Endothelial cell (in vitro differentiated cells): ENCODE data around the gene ZMYM2. TPM values are rescaled to one million over a fixed set of nuclear protein-coding genes. Genes with fewer than 3 reads are reported as not detected.

Experiments
- DNase-seq: peaks from one replicate; pipeline ENCODE4 v3.0.0; 2021; ENCODE audit warnings: low spot score
- H3K27ac Mint-ChIP-seq: one replicate; pipeline ENCODE4 v1.8.0; 2021; ENCODE audit warnings: mixed read lengths, inconsistent platforms; ENCODE audit not compliant: unreplicated experiment
- H3K27me3 Mint-ChIP-seq: one replicate; pipeline ENCODE4 v1.8.0; 2021; ENCODE audit warnings: mild to moderate bottlenecking, moderate library complexity, mixed read lengths, inconsistent platforms; ENCODE audit not compliant: unreplicated experiment
- H3K36me3 Mint-ChIP-seq: one replicate; pipeline ENCODE4 v1.8.0; 2021; ENCODE audit warnings: mild to moderate bottlenecking, low read depth, mixed read lengths, inconsistent platforms; ENCODE audit not compliant: unreplicated experiment
- H3K4me1 Mint-ChIP-seq: one replicate; pipeline ENCODE4 v1.8.0; 2021; ENCODE audit warnings: mild to moderate bottlenecking, mixed read lengths, inconsistent platforms; ENCODE audit not compliant: unreplicated experiment
- H3K4me3 Mint-ChIP-seq: one replicate; pipeline ENCODE4 v1.8.0; 2021; ENCODE audit warnings: mild to moderate bottlenecking, mixed read lengths, inconsistent platforms; ENCODE audit not compliant: unreplicated experiment
- H3K9me3 Mint-ChIP-seq: one replicate; pipeline ENCODE4 v1.8.0; 2021; ENCODE audit warnings: mixed read lengths, inconsistent platforms; ENCODE audit not compliant: unreplicated experiment
- total RNA-seq: library from RNA; stranded (reverse); fragmentation: NEBNext Ultra II Directional; extraction: Animal tissue kit (Norgen Biotek cat#: 25700); gene quantifications from one replicate; pipeline ENCODE4 v1.2.1, GENCODE V29; 2021; ENCODE audit not compliant: unreplicated experiment
- TF ChIP-seq, protein P1 (sequence below): fragments of 200-600 bp; sonication (generic); IDR thresholded peaks from one replicate; pipeline ENCODE4 v1.5.0; 2021; ENCODE audit warnings: antibody characterized with exemption; ENCODE audit not compliant: unreplicated experiment

Gene ZMYM2
- total RNA-seq, 1 donor from 2014 or later: 124 TPM

DNA sequence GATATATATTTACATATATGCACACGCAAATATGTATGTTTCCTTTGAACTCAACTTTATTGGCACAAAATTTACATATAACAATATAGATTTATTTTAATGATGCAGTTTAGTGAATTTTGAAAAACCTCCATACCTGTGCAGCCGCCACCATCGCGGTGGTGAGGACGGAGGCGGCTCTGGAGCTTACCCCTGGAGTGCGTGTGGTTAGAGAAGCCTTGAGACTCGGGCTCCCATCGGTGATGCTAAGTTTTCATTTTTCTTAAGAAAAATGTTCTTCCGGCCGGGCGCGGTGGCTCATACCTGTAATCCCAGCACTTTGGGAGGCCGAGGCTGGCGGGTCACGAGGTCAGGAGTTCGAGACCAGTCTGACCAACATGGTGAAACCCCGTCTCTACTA lies 170.5 kb downstream of the ZMYM2 start:
- H3K27me3 Mint-ChIP-seq: no peaks in the 10 kb centered on the region
- H3K27ac Mint-ChIP-seq: no peak overlapping the region
- H3K4me1 Mint-ChIP-seq: no peaks in the 10 kb centered on the region
- no peaks in the 10 kb centered on the region for H3K36me3 Mint-ChIP-seq
- DNase-seq: no peak
- TF ChIP-seq, protein P1, sequence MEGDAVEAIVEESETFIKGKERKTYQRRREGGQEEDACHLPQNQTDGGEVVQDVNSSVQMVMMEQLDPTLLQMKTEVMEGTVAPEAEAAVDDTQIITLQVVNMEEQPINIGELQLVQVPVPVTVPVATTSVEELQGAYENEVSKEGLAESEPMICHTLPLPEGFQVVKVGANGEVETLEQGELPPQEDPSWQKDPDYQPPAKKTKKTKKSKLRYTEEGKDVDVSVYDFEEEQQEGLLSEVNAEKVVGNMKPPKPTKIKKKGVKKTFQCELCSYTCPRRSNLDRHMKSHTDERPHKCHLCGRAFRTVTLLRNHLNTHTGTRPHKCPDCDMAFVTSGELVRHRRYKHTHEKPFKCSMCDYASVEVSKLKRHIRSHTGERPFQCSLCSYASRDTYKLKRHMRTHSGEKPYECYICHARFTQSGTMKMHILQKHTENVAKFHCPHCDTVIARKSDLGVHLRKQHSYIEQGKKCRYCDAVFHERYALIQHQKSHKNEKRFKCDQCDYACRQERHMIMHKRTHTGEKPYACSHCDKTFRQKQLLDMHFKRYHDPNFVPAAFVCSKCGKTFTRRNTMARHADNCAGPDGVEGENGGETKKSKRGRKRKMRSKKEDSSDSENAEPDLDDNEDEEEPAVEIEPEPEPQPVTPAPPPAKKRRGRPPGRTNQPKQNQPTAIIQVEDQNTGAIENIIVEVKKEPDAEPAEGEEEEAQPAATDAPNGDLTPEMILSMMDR: no peak
- H3K9me3 Mint-ChIP-seq: no peaks in the 10 kb centered on the region
- H3K4me3 Mint-ChIP-seq: no peak overlapping the region

DNA sequence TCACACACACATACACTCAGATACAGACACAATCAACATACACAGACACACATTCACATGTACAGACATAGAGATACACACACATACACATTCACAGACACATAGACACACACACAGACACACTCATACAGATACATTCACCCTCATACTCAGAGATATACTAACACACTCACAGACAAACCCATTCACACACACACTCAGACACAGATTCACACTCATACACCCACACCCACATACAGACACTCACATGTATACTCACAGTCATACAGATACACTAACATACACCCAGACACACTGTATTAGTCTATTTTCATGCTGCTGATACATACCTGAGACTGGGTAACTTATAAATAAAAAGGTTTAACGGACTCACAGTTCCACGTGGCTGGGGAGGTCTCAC lies 171.5 kb downstream of the ZMYM2 start:
- no peaks in the 10 kb centered on the region for H3K4me1 Mint-ChIP-seq
- no peaks in the 10 kb centered on the region for H3K36me3 Mint-ChIP-seq
- TF ChIP-seq, protein P1: no peak
- H3K27ac Mint-ChIP-seq: no peak overlapping the region
- DNase-seq: no peak
- H3K27me3 Mint-ChIP-seq: no peaks in the 10 kb centered on the region
- H3K9me3 Mint-ChIP-seq: no peaks in the 10 kb centered on the region
- H3K4me3 Mint-ChIP-seq: no peak overlapping the region

DNA sequence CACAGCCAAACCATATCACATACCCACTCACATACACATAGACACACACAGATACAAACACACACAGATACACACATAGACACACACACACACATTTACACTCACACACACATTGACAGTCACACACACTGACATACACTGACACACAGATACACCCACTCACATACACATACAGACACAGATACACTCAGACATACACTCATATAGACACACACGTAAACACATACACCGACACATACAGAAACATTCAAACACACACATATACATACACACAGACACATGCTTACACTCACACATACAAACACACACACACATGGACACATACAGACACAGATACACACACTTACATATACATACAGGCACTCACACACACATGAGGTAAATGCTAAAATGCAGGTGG lies 172.1 kb downstream of the ZMYM2 start:
- no peaks in the 10 kb centered on the region for H3K4me1 Mint-ChIP-seq
- no peak for DNase-seq
- H3K9me3 Mint-ChIP-seq: no peaks in the 10 kb centered on the region
- H3K27ac Mint-ChIP-seq: no peak overlapping the region
- no peaks in the 10 kb centered on the region for H3K36me3 Mint-ChIP-seq
- H3K4me3 Mint-ChIP-seq: no peak overlapping the region
- TF ChIP-seq, protein P1: no peak
- no peaks in the 10 kb centered on the region for H3K27me3 Mint-ChIP-seq

DNA sequence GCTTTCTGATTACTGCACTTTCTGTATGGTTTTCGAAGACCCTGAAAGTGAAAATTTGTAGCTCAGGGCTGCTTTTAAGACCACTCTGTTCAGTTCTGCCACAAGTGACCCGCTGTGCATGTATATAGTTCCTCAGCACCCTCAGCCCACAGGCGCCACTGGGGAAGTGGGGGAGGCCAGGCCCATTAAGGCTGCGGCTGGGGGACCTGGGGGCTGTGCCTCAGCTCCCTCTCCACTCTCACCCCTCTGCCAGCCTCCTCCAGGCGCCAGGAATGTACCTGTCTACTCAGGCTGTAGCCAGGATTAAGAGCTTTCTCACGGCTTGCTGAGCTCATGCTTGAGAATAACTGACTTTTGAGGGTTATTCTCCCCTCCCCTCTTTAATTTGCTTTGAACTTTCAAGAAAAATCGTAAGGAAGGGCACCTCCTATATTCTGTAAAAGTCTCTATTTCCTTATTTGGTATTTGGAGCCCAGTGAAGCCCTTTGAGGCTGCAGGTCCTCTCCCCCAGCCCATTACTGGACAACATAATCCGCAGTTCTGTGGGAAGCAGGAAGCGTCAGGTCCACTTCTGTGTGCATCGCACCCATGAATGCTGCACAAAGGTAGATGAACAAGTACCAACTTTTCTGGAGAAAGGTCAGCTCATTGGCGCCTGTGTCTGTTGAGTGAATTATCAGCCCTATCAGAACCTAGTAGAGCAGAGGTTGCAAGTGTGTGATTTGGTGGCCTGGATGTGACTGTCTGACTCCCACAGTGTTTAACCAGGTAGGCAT lies 172.7 kb downstream of the ZMYM2 start:
- no peaks in the 10 kb centered on the region for H3K9me3 Mint-ChIP-seq
- TF ChIP-seq, protein P1: no peak

DNA sequence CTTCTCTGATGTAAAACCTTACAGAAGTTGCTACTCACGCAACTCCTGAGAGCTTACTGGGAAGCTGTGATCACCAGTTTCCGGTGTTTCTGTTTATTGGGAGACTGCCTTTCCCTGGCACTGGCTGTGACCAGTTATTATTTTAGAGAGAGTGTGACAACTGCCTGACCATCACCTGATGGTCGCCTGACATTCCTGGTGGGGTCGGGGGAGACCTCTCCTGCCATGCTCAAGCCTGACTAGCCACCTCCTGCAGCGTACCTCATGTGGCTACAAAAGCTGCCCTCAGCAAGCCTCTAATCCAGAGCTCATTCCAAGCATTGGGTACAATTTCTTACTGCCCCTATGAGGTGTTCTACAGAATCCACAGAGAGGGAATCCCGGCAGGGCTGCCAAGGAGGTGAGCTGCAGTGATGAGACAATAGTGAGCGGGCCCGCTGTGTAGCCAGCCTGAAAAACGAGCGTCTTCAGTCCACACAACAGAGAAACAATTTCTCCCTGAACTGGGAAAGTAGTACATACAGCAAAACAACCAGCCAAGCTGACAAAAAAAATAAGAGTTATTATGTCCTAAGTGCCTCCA lies 173.6 kb downstream of the ZMYM2 start:
- no peak overlapping the region for H3K4me3 Mint-ChIP-seq
- TF ChIP-seq, protein P1: no peak
- H3K36me3 Mint-ChIP-seq: no peaks in the 10 kb centered on the region

More for the DNA sequence above, 172.7 kb downstream of the ZMYM2 start:
- H3K4me3 Mint-ChIP-seq: no peak overlapping the region
- H3K36me3 Mint-ChIP-seq: no peaks in the 10 kb centered on the region
- DNase-seq: no peak
- no peaks in the 10 kb centered on the region for H3K27me3 Mint-ChIP-seq
- no peaks in the 10 kb centered on the region for H3K4me1 Mint-ChIP-seq
- no peak overlapping the region for H3K27ac Mint-ChIP-seq

More for the DNA sequence above, 173.6 kb downstream of the ZMYM2 start:
- H3K27ac Mint-ChIP-seq: no peak overlapping the region
- H3K27me3 Mint-ChIP-seq: no peaks in the 10 kb centered on the region
- no peak for DNase-seq
- H3K9me3 Mint-ChIP-seq: no peaks in the 10 kb centered on the region
- no peaks in the 10 kb centered on the region for H3K4me1 Mint-ChIP-seq
